ENCODE results near the gene MAP3K15. TPM values are rescaled to one million over a fixed set of nuclear protein-coding genes. Genes with fewer than 3 reads are reported as not detected.

Gene MAP3K15
- total and polyA plus RNA-seq, 10 of the 15 experiments (the other 5 are each of a cell fraction or from before 2014, with no cell fraction given) = 0.03 to 0.16 TPM; not detected in 8

DNA sequence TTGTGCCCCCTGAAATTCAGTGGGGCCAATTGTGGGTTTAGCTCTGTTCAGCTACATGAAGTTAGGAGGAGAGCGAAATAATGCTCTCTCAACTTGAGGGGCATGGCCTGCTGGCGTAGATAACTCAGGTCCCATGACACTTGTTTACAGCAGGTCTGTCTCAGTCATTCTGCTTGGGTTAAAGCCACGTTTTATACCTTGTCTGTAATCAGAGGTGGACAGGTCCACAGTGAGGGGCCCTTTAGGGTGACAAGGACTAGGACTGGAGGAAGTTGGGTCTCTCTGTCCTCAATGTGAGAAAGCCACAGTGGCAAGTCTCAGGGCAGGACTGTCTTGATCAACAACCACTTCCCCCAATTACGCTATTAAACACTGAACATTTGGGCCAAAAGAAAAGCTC is 122.6 kb downstream of the MAP3K15 start (continued):
- TF ChIP-seq, protein P1, sequence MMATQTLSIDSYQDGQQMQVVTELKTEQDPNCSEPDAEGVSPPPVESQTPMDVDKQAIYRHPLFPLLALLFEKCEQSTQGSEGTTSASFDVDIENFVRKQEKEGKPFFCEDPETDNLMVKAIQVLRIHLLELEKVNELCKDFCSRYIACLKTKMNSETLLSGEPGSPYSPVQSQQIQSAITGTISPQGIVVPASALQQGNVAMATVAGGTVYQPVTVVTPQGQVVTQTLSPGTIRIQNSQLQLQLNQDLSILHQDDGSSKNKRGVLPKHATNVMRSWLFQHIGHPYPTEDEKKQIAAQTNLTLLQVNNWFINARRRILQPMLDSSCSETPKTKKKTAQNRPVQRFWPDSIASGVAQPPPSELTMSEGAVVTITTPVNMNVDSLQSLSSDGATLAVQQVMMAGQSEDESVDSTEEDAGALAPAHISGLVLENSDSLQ (IDR thresholded peaks at IDR 0.05) = no peak

- intact Hi-C loops (cut with micrococcal nuclease; ENCODE audit: unreplicated experiment) (no loop called here), in situ Hi-C loops (cut with MboI) (loop anchor here (10.0 kb wide), 1 partner anchor 63 kb away; no protein-coding TSS in a partner anchor)
- Histone ChIP-seq H3K9me3 (replicated peaks; ENCODE audit: control insufficient read depth, insufficient read depth, low read length) (no peaks in the 10 kb centered on the region), H3K9ac (ENCODE audit: control insufficient read depth, insufficient read depth, low read length) (no peak overlapping the region), H3K4me1 (ENCODE audit: control insufficient read depth, insufficient read depth, low read length) (no peaks in the 10 kb centered on the region), H3K36me3 (ENCODE audit: control insufficient read depth in 2 of 2, insufficient read depth in 2 of 2, low read length in 1 of 2) (no peaks in the 10 kb centered on the region), H3K79me2 (ENCODE audit: control insufficient read depth, insufficient read depth, low read length) (no peaks in the 10 kb centered on the region), H3K4me3 (no peak overlapping the region), H3K27ac (ENCODE audit: control insufficient read depth, insufficient read depth) (no peak overlapping the region), H3K27me3 (replicated peaks in 1 of 2; ENCODE audit: control insufficient read depth in 2 of 2, insufficient read depth in 2 of 2, low read length in 1 of 2) (no peaks in the 10 kb centered on the region), H3K4me2 (ENCODE audit: control insufficient read depth, insufficient read depth) (no peak overlapping the region), H2AFZ (ENCODE audit: control insufficient read depth, low read depth, low read length) (no peak overlapping the region), H4K20me1 (ENCODE audit: control insufficient read depth, insufficient read depth) (no peaks in the 10 kb centered on the region)
- 42% methylated on average over 12 of the region's 12 CpGs for WGBS (ENCODE audit: insufficient coverage, insufficient replicate concordance, low lambda C conversion rate, missing lambda C conversion rate)
- DNase-seq (ENCODE audit: low read depth, low spot score) (no peak), FAIRE-seq (no peak), ATAC-seq (no peak)
- RAD21 ChIA-PET (ENCODE audit: unreplicated experiment) = no interaction called here
- POLR2A ChIA-PET = interaction anchor here (0.7 kb wide), 1 partner anchor 416 kb away, joined by 8 read pairs; no protein-coding TSS in a partner anchor
- SMC1A ChIA-PET (ENCODE audit: uncharacterized antibody, unreplicated experiment) = no interaction called here
- CTCF ChIA-PET = interaction anchor here (0.6 kb wide), 1 partner anchor 12 kb away, joined by 4 read pairs; no protein-coding TSS in a partner anchor
- TF ChIP-seq, protein P2, sequence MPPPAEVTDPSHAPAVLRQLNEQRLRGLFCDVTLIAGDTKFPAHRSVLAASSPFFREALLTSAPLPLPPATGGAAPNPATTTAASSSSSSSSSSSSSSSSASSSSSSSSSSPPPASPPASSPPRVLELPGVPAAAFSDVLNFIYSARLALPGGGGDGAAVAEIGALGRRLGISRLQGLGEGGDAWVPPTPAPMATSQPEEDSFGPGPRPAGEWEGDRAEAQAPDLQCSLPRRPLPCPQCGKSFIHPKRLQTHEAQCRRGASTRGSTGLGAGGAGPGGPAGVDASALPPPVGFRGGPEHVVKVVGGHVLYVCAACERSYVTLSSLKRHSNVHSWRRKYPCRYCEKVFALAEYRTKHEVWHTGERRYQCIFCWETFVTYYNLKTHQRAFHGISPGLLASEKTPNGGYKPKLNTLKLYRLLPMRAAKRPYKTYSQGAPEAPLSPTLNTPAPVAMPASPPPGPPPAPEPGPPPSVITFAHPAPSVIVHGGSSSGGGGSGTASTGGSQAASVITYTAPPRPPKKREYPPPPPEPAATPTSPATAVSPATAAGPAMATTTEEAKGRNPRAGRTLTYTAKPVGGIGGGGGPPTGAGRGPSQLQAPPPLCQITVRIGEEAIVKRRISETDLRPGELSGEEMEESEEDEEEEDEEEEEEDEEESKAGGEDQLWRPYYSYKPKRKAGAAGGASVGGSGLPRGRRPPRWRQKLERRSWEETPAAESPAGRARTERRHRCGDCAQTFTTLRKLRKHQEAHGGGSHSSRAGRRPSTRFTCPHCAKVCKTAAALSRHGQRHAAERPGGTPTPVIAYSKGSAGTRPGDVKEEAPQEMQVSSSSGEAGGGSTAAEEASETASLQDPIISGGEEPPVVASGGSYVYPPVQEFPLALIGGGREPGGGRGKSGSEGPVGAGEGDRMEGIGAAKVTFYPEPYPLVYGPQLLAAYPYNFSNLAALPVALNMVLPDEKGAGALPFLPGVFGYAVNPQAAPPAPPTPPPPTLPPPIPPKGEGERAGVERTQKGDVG (CRISPR knock-in tag; IDR thresholded peaks at IDR 0.05) = no peak
- TF ChIP-seq HDAC6 (IDR thresholded peaks at IDR 0.05; ENCODE audit: unreplicated experiment) (no peak), MEF2A (IDR thresholded peaks at IDR 0.05; ENCODE audit: insufficient read depth, low read depth, low read length) (no peak), RB1 (IDR thresholded peaks at IDR 0.05; ENCODE audit: borderline replicate concordance) (no peak), PAX8 (IDR thresholded peaks at IDR 0.05) (no peak), HDAC2 (IDR thresholded peaks at IDR 0.05) (no peak), IKZF1 (conservative IDR thresholded peaks at IDR 0.05) (no peak), HDGF (IDR thresholded peaks at IDR 0.05) (no peak), POLR2AphosphoS5 (IDR thresholded peaks at IDR 0.05; ENCODE audit: low read length) (no peak), ZNF622 (IDR thresholded peaks at IDR 0.05) (no peak)
- BruUV-seq (replicated peaks) = no TSS peak
Observed at GRCh38 chrX:19392078-19392477, 123.2 kb downstream of the MAP3K15 start.
